Measurements from ENCODE around the gene ARHGEF12.

ARHGEF12 gene

DNA sequence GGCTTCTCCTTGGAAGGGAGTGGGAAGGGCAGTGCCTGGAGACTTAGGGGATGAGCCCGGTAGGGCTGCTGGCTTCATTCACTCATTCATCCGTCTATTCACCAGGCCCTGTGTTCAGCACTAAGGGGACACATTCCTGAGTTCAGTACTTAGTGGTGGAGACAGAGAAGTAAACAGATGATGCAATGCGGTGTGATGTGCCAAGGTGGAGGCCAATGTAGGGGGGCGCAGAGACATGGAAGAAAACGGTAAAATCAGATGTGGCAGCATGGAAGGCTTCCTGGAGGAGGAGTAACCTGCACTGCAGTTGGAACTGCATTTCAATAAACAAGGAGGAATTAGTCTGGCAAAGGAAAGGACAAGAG, 196.6 kb downstream of the ARHGEF12 start:
- H3K27me3 ChIP-seq (ENCODE audit: low read depth, low read length): no peaks in the 10 kb centered on the region
- H3K36me3 ChIP-seq (ENCODE audit: control insufficient read depth in 1 of 2, insufficient read depth in 2 of 2, low read length in 2 of 2): no peaks in the 10 kb centered on the region
- no peak overlapping the region for H3K27ac ChIP-seq (ENCODE audit: low read length)
- H3K9me3 ChIP-seq (ENCODE audit: control insufficient read depth in 1 of 2, low read length in 2 of 2): no peaks in the 10 kb centered on the region
- peaks cover 0 to 4% of the 10 kb centered on the region in 2 donors for H3K4me1 ChIP-seq (ENCODE audit: control insufficient read depth in 1 of 2, insufficient read depth in 2 of 2, low read length in 2 of 2)
- no peak overlapping the region for H3K4me3 ChIP-seq (ENCODE audit: low read depth in 1 of 2, low read length in 2 of 2)

DNA sequence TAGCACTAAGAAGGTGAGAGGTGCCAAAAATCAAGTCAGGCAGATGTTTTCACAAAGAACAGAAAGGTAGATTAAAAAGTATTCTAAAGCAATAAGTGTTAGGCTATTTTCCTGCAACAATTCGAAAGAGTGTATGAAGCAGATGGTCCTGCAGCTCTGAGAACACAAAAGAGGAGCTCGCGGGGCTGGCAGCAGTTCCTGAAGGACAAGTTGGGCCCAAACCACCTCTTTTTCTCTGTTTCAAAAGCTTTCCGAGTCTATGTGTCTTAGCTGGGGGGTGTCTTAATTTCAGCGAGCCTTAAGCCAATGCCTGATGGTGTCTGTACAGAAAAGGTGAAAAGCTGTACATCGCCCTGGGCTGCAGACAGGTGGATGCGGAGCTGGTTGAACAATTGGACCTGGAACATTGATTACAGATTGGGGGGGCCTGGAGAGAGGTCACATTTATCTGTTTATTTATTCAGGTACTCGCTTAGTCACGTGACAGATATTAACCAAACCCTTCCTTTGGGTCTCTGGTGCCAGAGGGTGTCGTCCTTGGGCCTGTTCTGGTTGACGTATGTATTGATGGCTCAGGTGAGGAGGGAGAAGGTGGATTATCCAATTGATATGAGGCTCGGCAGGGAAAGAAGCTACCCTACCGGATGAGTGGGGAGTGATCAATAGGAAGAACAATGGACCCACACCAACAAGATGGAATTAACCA, 200.0 kb downstream of the ARHGEF12 start:
- no peaks in the 10 kb centered on the region for H3K27me3 ChIP-seq (ENCODE audit: low read depth, low read length)
- H3K36me3 ChIP-seq (ENCODE audit: control insufficient read depth in 1 of 2, insufficient read depth in 2 of 2, low read length in 2 of 2): no peaks in the 10 kb centered on the region
- H3K27ac ChIP-seq (ENCODE audit: low read length): no peak overlapping the region
- peaks cover 0 to 4% of the 10 kb centered on the region in 2 donors for H3K4me1 ChIP-seq (ENCODE audit: control insufficient read depth in 1 of 2, insufficient read depth in 2 of 2, low read length in 2 of 2)
- H3K4me3 ChIP-seq (ENCODE audit: low read depth in 1 of 2, low read length in 2 of 2): no peak overlapping the region
- H3K9me3 ChIP-seq (ENCODE audit: control insufficient read depth in 1 of 2, low read length in 2 of 2): no peaks in the 10 kb centered on the region

DNA sequence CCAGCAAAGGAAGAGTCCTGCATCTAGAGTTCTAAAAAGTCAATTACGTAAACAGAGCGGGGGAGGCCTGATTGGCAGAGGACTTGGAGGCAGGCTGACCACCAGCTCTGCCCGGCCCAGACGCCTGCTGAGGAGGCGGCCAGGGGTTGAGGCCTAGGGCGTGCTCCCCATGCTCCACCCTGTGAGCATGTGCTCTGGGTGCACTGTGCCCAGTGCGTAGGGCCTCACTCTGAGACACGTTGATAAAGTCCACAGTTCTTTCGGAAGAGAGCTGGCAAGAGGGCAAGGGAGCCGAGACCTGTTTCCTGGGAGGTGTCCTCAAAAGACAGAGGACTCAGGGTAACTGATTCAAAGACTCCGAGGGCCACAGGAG, 200.6 kb downstream of the ARHGEF12 start:
- H3K27me3 ChIP-seq (ENCODE audit: low read depth, low read length): no peaks in the 10 kb centered on the region
- no peak overlapping the region for H3K4me3 ChIP-seq (ENCODE audit: low read depth in 1 of 2, low read length in 2 of 2)
- H3K36me3 ChIP-seq (ENCODE audit: control insufficient read depth in 1 of 2, insufficient read depth in 2 of 2, low read length in 2 of 2): no peaks in the 10 kb centered on the region
- H3K4me1 ChIP-seq (ENCODE audit: control insufficient read depth in 1 of 2, insufficient read depth in 2 of 2, low read length in 2 of 2): peaks cover 0 to 4% of the 10 kb centered on the region in 2 donors
- peaks cover 0 to 4% of the 10 kb centered on the region in 2 donors for H3K9me3 ChIP-seq (ENCODE audit: control insufficient read depth in 1 of 2, low read length in 2 of 2)
- H3K27ac ChIP-seq (ENCODE audit: low read length): no peak overlapping the region

DNA sequence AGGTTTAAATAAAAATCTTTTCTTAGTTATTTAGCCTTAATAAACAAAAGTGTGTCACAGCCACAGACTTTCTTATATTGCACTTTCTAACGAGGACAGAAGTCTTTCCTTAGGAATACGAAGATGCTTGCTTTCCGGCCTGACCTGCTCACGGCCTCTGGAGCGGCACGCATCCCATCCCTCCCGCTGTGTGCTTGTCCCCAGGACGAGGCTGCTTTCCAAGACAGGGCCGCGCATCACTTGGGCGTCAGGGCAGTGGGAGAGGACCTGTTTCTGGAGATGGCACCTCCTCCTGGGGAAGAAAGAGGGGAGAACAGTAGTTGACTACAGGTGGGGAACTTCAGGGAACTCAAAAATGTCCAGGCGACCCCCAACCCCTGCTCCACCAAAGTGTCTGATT, 201.8 kb downstream of the ARHGEF12 start:
- H3K4me1 ChIP-seq (ENCODE audit: control insufficient read depth in 1 of 2, insufficient read depth in 2 of 2, low read length in 2 of 2): no peaks in the 10 kb centered on the region
- no peaks in the 10 kb centered on the region for H3K27me3 ChIP-seq (ENCODE audit: low read depth, low read length)
- H3K9me3 ChIP-seq (ENCODE audit: control insufficient read depth in 1 of 2, low read length in 2 of 2): peaks cover 0 to 4% of the 10 kb centered on the region in 2 donors
- no peak overlapping the region for H3K27ac ChIP-seq (ENCODE audit: low read length)
- H3K36me3 ChIP-seq (ENCODE audit: control insufficient read depth in 1 of 2, insufficient read depth in 2 of 2, low read length in 2 of 2): no peaks in the 10 kb centered on the region
- no peak overlapping the region for H3K4me3 ChIP-seq (ENCODE audit: low read depth in 1 of 2, low read length in 2 of 2)

DNA sequence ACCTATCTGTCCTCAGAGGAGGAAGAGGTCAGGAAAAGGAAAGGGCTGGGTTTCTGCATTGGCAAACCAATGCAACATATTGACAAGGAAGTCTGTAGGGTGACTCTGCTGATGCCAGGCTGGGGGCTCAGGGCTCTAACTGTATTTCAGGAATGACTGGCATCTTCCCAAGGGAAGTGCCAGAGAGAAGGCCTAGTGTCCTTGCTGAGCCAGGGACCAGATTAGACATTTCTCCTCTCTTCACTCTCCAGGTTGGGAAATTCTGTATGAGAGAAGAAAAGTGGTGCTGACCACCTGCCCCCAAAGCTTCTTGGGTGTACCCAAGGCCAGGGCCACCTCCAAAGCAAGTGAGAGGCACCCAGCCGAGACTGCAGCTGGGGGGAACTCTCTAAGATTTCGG, 202.5 kb downstream of the ARHGEF12 start:
- Histone ChIP-seq H3K27me3 (ENCODE audit: low read depth, low read length) (no peaks in the 10 kb centered on the region), H3K9me3 (ENCODE audit: control insufficient read depth in 1 of 2, low read length in 2 of 2) (peaks cover 0 to 4% of the 10 kb centered on the region in 2 donors), H3K27ac (ENCODE audit: low read length) (no peak overlapping the region), H3K36me3 (ENCODE audit: control insufficient read depth in 1 of 2, insufficient read depth in 2 of 2, low read length in 2 of 2) (no peaks in the 10 kb centered on the region), H3K4me1 (ENCODE audit: control insufficient read depth in 1 of 2, insufficient read depth in 2 of 2, low read length in 2 of 2) (no peaks in the 10 kb centered on the region), H3K4me3 (ENCODE audit: low read depth in 1 of 2, low read length in 2 of 2) (no peak overlapping the region)

Data from muscle layer of duodenum (tissue), 2 donors.